Measurements from ENCODE around the gene TTC12. TPM values are rescaled to one million over a fixed set of nuclear protein-coding genes. Genes with fewer than 3 reads are reported as not detected.

The TTC12 gene
- total and polyA plus RNA-seq, 2 of the 13 experiments (the other 11 are each of a cell fraction or from before 2014, with no cell fraction given) = 5.4 to 11.6 TPM

GRCh38 chr11:113296447-113297205 lies 17.8 kb upstream of the TTC12 start:
- CTCF ChIA-PET (ENCODE audit: low intra/inter-chr PET ratio, low total read pairs) = no interaction called here
- intact Hi-C loops (cut with micrococcal nuclease; ENCODE audit: unreplicated experiment) (no loop called here), in situ Hi-C loops (cut with HindIII; ENCODE audit: extremely low pct_ligation_motif_present, low pct_unique_long_range_greater_than_20kb) (loop anchor here (25.0 kb wide), 1 partner anchor 459 kb away; no protein-coding TSS in a partner anchor)
- BruUV-seq (replicated peaks) = no TSS peak
- FAIRE-seq (no peak), DNase-seq (ENCODE audit: low spot score) (no peak), ATAC-seq (no peak)
- 13% methylated on average over 1 of the region's 2 CpGs for WGBS (ENCODE audit: low lambda C conversion rate)
- H3K79me2 ChIP-seq (ENCODE audit: insufficient read depth, low read length) = no peaks in the 10 kb centered on the region
- H3K9ac ChIP-seq (ENCODE audit: insufficient read depth, low read depth, low read length) = no peak overlapping the region
- H3K9me3 ChIP-seq (ENCODE audit: low read length) = no peaks in the 10 kb centered on the region
- TF ChIP-seq, protein P1, sequence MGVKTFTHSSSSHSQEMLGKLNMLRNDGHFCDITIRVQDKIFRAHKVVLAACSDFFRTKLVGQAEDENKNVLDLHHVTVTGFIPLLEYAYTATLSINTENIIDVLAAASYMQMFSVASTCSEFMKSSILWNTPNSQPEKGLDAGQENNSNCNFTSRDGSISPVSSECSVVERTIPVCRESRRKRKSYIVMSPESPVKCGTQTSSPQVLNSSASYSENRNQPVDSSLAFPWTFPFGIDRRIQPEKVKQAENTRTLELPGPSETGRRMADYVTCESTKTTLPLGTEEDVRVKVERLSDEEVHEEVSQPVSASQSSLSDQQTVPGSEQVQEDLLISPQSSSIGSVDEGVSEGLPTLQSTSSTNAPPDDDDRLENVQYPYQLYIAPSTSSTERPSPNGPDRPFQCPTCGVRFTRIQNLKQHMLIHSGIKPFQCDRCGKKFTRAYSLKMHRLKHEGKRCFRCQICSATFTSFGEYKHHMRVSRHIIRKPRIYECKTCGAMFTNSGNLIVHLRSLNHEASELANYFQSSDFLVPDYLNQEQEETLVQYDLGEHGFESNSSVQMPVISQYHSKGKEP (CRISPR knock-in tag; IDR thresholded peaks at IDR 0.05) = no peak
- TF ChIP-seq TFAP4 (IDR thresholded peaks at IDR 0.05; ENCODE audit: borderline replicate concordance, low read depth) = no peak
- TF ChIP-seq IKZF1 (IDR thresholded peaks at IDR 0.05) = no peak
- TF ChIP-seq TFDP2 (CRISPR knock-in tag; IDR thresholded peaks at IDR 0.05) = no peak
- TF ChIP-seq ZNF550 (CRISPR knock-in tag; IDR thresholded peaks at IDR 0.05; ENCODE audit: borderline replicate concordance) = no peak
- TF ChIP-seq THRA (CRISPR knock-in tag; IDR thresholded peaks at IDR 0.05; ENCODE audit: borderline replicate concordance) = no peak
- no peak for TF ChIP-seq PRDM4 (CRISPR knock-in tag; IDR thresholded peaks at IDR 0.05; ENCODE audit: borderline replicate concordance)
- TF ChIP-seq NFIC (IDR thresholded peaks at IDR 0.05; ENCODE audit: low read length) = no peak
- no peak for TF ChIP-seq MED13 (CRISPR knock-in tag; IDR thresholded peaks at IDR 0.05)
- TF ChIP-seq ZNF766 (CRISPR knock-in tag; IDR thresholded peaks at IDR 0.05; ENCODE audit: borderline replicate concordance) = no peak
- no peak for TF ChIP-seq ZNF839 (CRISPR knock-in tag; IDR thresholded peaks at IDR 0.05; ENCODE audit: borderline replicate concordance)
- TF ChIP-seq MEIS1 (CRISPR knock-in tag; IDR thresholded peaks at IDR 0.05; ENCODE audit: borderline replicate concordance) = no peak
- no peak for TF ChIP-seq TCF12 (IDR thresholded peaks at IDR 0.05)
- TF ChIP-seq TCF12 (CRISPR knock-in tag; IDR thresholded peaks at IDR 0.05) = no peak
- no peak overlapping the region for H3K4me2 ChIP-seq (ENCODE audit: low read depth, low read length)
- H3K27me3 ChIP-seq (ENCODE audit: control insufficient read depth in 1 of 2, insufficient read depth in 2 of 2, low read length in 2 of 2) = 0 out of 5 replicates have a peak, but pooled peaks cover 0 to 3% of the 10 kb centered on the region in 2 experiments
- POLR2A ChIA-PET = no interaction called here
- H2AFZ ChIP-seq (ENCODE audit: low read length) = no peak overlapping the region
- H3K27ac ChIP-seq (ENCODE audit: extremely low read length, insufficient read depth, low read length) = no peak overlapping the region
- H3K36me3 ChIP-seq (replicated peaks in 1 of 2; ENCODE audit: control insufficient read depth in 1 of 2, insufficient read depth in 2 of 2, low read length in 2 of 2) = no peaks in the 10 kb centered on the region
- no peaks in the 10 kb centered on the region for H4K20me1 ChIP-seq (ENCODE audit: insufficient read depth, low read length)
- H3K4me1 ChIP-seq (ENCODE audit: insufficient read depth, low read length) = no peaks in the 10 kb centered on the region
- no peak overlapping the region for H3K4me3 ChIP-seq (replicated peaks in 1 of 3; ENCODE audit: insufficient read depth in 1 of 3, low read depth in 2 of 3, low read length in 3 of 3)

Measured in HepG2 (cell line).